ENCODE data around the gene SMARCB1. TPM values are rescaled to one million over a fixed set of nuclear protein-coding genes. Genes with fewer than 3 reads are reported as not detected.

SMARCB1 gene
- polyA plus RNA-seq, 1 of the 3 experiments (the other 2 are of a cell fraction): 215 TPM

GRCh38 chr22:23786261-23786710 lies 480 bp upstream of the SMARCB1 start (continued):
- no peak for TF ChIP-seq USF1 (IDR thresholded peaks at IDR 0.05; ENCODE audit: borderline replicate concordance, low read depth)
- TF ChIP-seq TAF1 (IDR thresholded peaks at IDR 0.05; ENCODE audit: borderline replicate concordance, low read depth, low read length): no peak
- no peak for TF ChIP-seq YY1 (IDR thresholded peaks at IDR 0.05; ENCODE audit: low read depth)

- Histone ChIP-seq H3K9ac (peak overlapping the region; percentile 99), H3K4me3 (ENCODE audit: low read depth in 2 of 2, low read length in 1 of 2) (peak overlapping the region; percentile 84 to 92), H3K36me3 (replicated peaks in 1 of 2; ENCODE audit: control insufficient read depth in 1 of 2, insufficient read depth in 2 of 2, low read length in 1 of 2) (peaks cover 0 to 6% of the 10 kb centered on the region in 2 experiments), H3K4me1 (ENCODE audit: control insufficient read depth in 1 of 2, insufficient read depth in 2 of 2, low read depth in 1 of 2, low read length in 1 of 2) (peaks cover 0 to 48% of the 10 kb centered on the region in 2 experiments; a peak in 2 of 4 replicates), H2AFZ (ENCODE audit: low read depth) (peak overlapping the region; percentile 34; the same call in 1 of the 2 replicates), H3K27ac (ENCODE audit: low read depth in 2 of 2, low read length in 1 of 2) (peak overlapping the region; percentile 70 to 98; a peak in 3 of 4 replicates), H4K20me1 (ENCODE audit: insufficient read depth) (peaks cover 52% of the 10 kb centered on the region), H3K27me3 (ENCODE audit: insufficient read depth) (no peaks in the 10 kb centered on the region), H3K9me3 (no peaks in the 10 kb centered on the region), H3K9me2 (no peaks in the 10 kb centered on the region), H3F3A (replicated peaks; ENCODE audit: insufficient read depth) (peaks cover 4% of the 10 kb centered on the region), H3K4me2 (peak overlapping the region; percentile 96), H3K79me2 (ENCODE audit: insufficient read depth) (peaks cover 53% of the 10 kb centered on the region)
- CTCF ChIA-PET: interaction anchor here (0.7 to 5.3 kb wide), 4 partner anchors 9 to 62 kb away, joined by 3 to 36 read pairs (median 7); partner anchors contain the start of gene CHCHD10
- POLR2A ChIA-PET: no interaction called here
- no peak for DNase-seq
- WGBS (ENCODE audit: low lambda C conversion rate): 0% methylated on average over 5 of the region's 5 CpGs
- TF ChIP-seq NFIC (IDR thresholded peaks at IDR 0.05; ENCODE audit: borderline replicate concordance) (no peak), TAF1 (IDR thresholded peaks at IDR 0.05; ENCODE audit: borderline replicate concordance, low read depth, low read length) (peak; percentile 7; the same call in 1 of the 2 replicates)
Observed at GRCh38 chr22:23787600-23787896, 782 bp downstream of the SMARCB1 start.

GRCh38 chr22:23787910-23788309 lies 1.1 kb downstream of the SMARCB1 start:
- Histone ChIP-seq H3K9me3 (no peaks in the 10 kb centered on the region), H2AFZ (ENCODE audit: low read depth) (peak overlapping the region; percentile 34; the same call in 1 of the 2 replicates), H3K9me2 (no peaks in the 10 kb centered on the region), H3K27ac (ENCODE audit: low read depth in 2 of 2, low read length in 1 of 2) (peak overlapping the region; percentile 70 to 98; a peak in 3 of 4 replicates), H3K9ac (peak overlapping the region; percentile 99), H4K20me1 (ENCODE audit: insufficient read depth) (peaks cover 55% of the 10 kb centered on the region), H3K4me1 (ENCODE audit: control insufficient read depth in 1 of 2, insufficient read depth in 2 of 2, low read depth in 1 of 2, low read length in 1 of 2) (peaks cover 0 to 48% of the 10 kb centered on the region in 2 experiments; a peak in 2 of 4 replicates), H3K4me2 (peak overlapping the region; percentile 96), H3F3A (replicated peaks; ENCODE audit: insufficient read depth) (peaks cover 4% of the 10 kb centered on the region), H3K27me3 (ENCODE audit: insufficient read depth) (no peaks in the 10 kb centered on the region), H3K79me2 (ENCODE audit: insufficient read depth) (peaks cover 57% of the 10 kb centered on the region), H3K36me3 (replicated peaks in 1 of 2; ENCODE audit: control insufficient read depth in 1 of 2, insufficient read depth in 2 of 2, low read length in 1 of 2) (peaks cover 0 to 10% of the 10 kb centered on the region in 2 experiments), H3K4me3 (ENCODE audit: low read depth in 2 of 2, low read length in 1 of 2) (peak overlapping the region; percentile 84 to 92)
- WGBS (ENCODE audit: low lambda C conversion rate): 64% methylated on average over 3 of the region's 3 CpGs
- no peak for DNase-seq
- no peak for TF ChIP-seq CTCF (IDR thresholded peaks at IDR 0.05)
- TF ChIP-seq GATA2 (CRISPR knock-in tag; IDR thresholded peaks at IDR 0.05): no peak
- TF ChIP-seq IRF3 (IDR thresholded peaks at IDR 0.05; ENCODE audit: low read depth, low read length): no peak
- no peak for TF ChIP-seq FOXJ3 (CRISPR knock-in tag; IDR thresholded peaks at IDR 0.05)
- TF ChIP-seq USF1 (IDR thresholded peaks at IDR 0.05; ENCODE audit: borderline replicate concordance, low read depth): no peak
- POLR2A ChIA-PET: interaction anchor here (0.9 kb wide), 1 partner anchor 13 kb away, joined by 4 read pairs; no protein-coding TSS in a partner anchor
- CTCF ChIA-PET: interaction anchor here (0.7 to 5.3 kb wide), 4 partner anchors 10 to 61 kb away, joined by 3 to 36 read pairs (median 7); partner anchors contain the start of gene CHCHD10

Data from SK-N-SH (cell line).